NCI-H510A treated with DMSO at 0.1 percent for 48 hours (cell line): Measurements from ENCODE around the gene BMPER.

ENCODE experiments used
- DNase-seq: peaks from one replicate; lab custom pipeline; 2025; lab: John Stamatoyannopoulos, UW

BMPER gene

GRCh38 chr7:33888166-33888565, 17.2 kb upstream of the BMPER start:
- no peak for DNase-seq

GRCh38 chr7:33892945-33893344, 12.4 kb upstream of the BMPER start:
- DNase-seq, result no peak

- peak; percentile 37 for DNase-seq
Measured at GRCh38 chr7:33893377-33893776, 12.0 kb upstream of the BMPER start.

DNA sequence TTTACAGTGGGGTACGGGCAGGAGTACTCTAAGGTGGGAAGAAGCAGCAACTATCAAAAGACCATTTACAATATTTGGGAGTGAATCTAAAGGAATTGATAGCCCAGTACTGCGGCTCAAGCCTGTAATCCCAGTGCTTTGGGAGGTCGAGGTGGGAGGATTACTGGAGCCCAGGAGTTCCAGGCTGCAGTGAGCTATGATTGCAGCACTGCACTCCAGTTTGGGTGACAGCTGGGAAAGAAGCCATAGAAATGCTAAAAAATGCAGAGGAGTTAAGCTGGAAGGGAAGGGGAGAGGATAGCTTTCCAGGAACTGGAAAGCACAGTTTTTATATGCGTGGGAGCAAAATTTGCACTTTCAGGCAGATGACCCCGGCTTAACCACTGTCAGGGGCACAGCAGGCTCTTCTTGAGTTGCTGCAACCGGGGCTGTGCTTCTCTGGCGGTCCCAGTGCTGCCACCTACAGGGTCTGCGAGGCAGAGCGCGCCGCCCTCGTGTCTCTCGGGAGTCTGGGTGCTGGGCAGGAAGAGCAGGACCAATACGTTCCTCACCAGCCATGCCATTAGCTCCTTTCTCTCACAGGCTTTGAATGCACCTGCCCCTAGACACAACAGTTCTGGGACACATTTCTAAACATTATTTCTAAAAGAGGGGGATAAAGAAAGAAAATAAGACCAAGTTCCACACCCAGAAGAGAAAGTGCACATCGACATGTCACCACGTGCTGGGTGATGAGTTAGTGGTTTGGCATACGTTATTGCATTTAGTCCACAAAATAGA, 10.1 kb upstream of the BMPER start:
- peak; percentile 77 for DNase-seq

GRCh38 chr7:33900501-33900900, 4.8 kb upstream of the BMPER start:
- no peak for DNase-seq

DNA sequence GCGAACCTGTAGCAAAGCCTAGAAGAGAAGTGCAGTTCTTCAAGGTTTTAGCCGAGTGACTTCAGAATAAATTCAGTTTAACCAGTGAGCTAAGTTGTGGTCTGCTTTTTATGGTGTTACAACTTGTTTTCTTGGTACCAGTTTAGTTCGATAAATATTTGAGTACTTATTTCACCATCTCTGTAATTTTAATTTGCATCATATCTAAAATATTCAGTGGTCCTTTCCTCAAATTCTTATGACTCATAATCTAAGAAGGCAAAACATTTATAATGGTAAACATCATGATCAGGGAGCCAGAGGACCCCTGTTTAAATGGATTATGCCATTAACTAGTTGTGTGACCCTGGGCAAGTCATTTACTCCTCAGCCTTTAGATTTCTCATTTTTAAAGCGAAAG, 4.1 kb upstream of the BMPER start:
- no peak for DNase-seq

DNA sequence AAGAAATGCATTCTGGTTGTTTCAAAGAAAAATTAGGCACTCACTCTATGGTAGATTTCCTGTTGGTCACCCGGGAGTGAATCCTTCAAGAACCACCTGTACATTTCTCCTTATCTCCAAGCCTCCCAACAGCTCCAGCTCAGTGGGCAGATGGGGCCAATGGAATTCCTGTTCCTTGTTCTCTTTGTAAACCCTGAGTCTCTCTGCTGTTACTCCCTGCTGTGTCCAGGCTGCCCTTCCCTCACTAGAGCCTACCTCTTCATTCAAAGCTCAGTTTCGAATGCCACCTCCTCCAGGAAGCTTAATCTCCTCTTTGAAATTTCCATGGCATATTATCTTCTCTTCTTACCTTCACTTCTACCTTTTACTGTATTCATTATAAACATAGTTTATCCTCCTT, 3.5 kb upstream of the BMPER start:
- no peak for DNase-seq

DNA sequence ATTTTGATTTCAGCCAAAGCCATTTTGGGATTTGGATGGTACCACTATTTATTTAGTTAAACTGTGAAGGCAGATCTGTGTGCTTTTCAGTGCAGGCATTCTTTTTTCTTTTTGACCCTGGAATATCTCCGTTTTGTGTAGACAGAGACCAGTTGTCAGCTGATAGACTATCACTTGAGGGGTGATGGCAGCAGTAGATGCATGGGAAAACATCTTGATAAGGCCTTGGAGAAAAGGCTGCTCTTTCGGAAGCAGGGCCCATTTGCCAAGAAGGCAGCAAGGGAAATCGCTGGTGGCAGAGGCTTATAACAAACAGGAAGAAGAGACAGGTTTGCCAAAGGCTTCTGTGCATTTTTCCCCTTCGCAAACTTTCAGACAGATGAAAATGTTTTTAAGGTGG, 2.6 kb upstream of the BMPER start:
- no peak for DNase-seq

DNA sequence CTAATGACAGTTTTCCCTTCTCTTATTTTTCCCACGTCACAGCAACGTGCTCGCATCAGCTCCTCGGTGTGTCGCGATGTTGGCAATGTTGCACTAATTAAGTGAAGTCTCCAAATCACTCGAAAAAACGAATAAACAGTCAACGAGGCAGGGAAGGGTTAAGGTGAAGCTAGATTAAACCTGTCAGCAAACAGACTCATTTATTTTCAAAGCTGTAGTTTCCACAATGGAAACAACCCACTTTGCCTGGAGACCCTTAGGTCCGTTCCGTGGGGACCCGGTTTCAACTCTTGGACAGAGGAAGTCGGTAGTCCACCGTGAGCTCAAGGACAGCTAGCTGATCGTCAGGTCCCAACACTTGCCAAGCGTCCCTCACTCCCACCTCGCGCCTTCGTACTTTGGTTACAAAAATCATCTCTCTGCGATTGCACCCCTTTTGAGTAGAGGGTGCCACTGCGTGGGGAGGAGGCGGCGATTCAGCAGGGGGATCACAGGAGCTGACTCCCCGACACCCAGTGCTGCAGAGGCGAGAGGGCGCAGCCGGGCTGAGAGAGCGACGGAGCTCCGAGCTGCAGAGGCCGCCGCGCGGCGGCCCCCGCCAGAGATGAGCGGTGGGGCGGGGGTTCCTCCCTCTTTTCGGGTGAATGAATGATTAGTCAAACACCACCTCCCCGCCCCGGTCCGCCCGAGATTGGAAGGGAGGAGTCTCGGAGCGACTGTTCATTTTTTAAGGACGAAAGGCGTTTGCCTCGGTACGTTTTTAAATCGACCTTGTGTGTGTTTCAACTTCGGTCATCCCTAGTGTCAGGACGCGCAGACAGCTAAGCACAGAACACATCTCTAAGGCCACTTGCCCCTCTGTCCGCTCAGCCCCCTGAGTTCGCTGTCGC, 1.3 kb upstream of the BMPER start:
- peak; percentile 63 for DNase-seq

- DNase-seq, result peak; percentile 45
Measured at GRCh38 chr7:33904681-33905388, 504 bp upstream of the BMPER start.

DNA sequence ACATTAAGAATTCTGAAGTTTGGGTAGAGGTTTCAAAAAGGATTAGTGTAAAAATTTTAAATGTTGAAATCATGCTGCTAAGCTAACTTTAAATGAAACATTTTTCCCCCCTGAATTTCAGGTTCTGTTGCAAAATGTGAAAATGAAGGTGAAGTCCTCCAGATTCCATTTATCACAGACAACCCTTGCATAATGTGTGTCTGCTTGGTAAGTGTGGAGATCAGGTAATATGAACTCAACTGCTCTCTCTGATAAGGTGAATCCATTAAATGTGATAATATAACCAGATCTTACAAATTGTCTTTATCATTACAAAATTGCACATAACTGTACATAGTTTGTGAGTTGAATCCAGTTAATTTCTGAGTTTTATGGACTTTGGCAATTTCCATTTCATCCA, 1.4 kb downstream of the BMPER start:
- no peak for DNase-seq

DNA sequence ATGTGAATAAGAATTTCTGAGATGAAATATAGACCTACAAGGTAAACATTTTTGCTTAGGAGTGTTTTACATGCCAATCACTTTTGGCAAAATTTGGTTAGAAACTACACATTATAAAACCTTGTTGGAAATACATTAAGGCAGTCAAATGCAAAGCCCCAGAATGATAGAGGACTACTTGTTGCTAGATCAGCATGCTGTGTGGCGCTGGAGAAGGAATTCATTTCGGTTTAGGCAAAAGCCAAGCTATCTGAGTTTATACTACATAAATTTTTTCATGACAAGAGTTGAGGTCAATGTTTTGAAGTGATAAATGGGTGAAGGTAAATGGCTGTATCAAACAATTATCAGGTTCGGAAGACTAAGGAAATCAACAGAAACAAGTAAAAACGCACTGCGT, 2.3 kb downstream of the BMPER start:
- no peak for DNase-seq

DNA sequence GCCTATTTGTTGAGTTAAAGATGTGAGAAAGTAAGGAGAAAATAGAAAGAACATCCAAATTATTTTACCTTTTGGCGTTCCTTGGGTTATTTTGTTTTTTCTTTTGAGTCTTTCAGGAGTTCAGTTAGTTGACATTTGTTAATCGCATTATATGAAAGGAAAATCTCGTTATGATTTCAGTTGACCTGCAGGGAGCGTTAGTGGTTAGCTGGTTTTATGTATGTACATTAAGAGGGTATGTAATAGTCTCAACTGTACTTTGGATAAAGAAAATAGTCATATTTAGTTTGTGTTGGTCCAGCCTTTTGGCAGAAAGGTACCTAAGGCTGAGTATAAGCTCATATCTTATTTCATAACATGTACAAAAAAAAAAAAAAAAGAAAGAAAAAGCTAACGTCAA, 4.0 kb downstream of the BMPER start:
- no peak for DNase-seq

DNA sequence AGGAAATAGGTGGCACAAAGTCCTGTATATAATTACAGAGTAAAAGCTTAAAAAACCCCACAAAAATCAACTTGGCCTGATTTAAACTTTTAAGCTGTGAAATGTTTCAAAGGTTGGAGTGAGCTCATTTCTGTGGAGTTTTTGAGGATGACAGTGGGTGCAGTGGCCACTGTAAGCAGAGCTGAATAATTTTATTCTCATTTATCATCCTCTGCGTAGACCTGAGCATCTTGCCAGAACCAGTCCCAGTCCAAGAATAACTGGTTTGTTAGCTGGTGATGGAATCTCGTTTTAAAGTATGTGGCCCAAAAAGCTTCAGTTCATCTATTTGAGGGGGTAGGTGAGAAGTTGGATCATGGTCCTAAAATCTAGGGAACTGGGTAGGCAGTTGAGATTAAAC, 4.4 kb downstream of the BMPER start:
- DNase-seq, result no peak

GRCh38 chr7:33910756-33911155, 5.4 kb downstream of the BMPER start:
- DNase-seq, result no peak

GRCh38 chr7:33916357-33917081, 11.2 kb downstream of the BMPER start:
- DNase-seq, result no peak

GRCh38 chr7:33917661-33918060, 12.3 kb downstream of the BMPER start:
- DNase-seq, result no peak

- DNase-seq, result no peak
Measured at GRCh38 chr7:33918438-33919143, 13.3 kb downstream of the BMPER start.

GRCh38 chr7:33919449-33919848, 14.1 kb downstream of the BMPER start:
- no peak for DNase-seq

GRCh38 chr7:33921216-33921938, 16.0 kb downstream of the BMPER start:
- DNase-seq, result no peak

GRCh38 chr7:33922820-33923219, 17.5 kb downstream of the BMPER start:
- DNase-seq, result no peak
